Smooth muscle cell (in vitro differentiated cells): ENCODE data around the gene STAG2. TPM values are rescaled to one million over a fixed set of nuclear protein-coding genes. Genes with fewer than 3 reads are reported as not detected.
"Not testable (repeated sequence)": the region's sequence is repeated elsewhere in the genome, so short reads cannot be mapped to it uniquely, and the experiment has no call there.

ENCODE experiments used
- DNase-seq: peaks from one replicate; lab custom pipeline; 2025; ENCODE audit not compliant: unreplicated experiment; lab: John Stamatoyannopoulos, UW
- H2AFZ ChIP-seq: fragments of 200-600 bp; sonication (generic); 2 replicates; pipeline ENCODE4 v1.6.0; 2016; ENCODE audit warnings: antibody characterized with exemption, low read depth, mild to moderate bottlenecking
- H3F3A ChIP-seq: fragments of 200-600 bp; sonication (generic); 2 replicates; pipeline ENCODE4 v1.6.0; 2017; ENCODE audit warnings: antibody characterized with exemption, low read depth
- H3K27ac ChIP-seq: fragments of 200-600 bp; sonication (generic); 2 replicates; pipeline ENCODE4 v1.5.1; 2016; ENCODE audit warnings: low read depth, mild to moderate bottlenecking
- H3K27me3 ChIP-seq: fragments of 200-600 bp; sonication (generic); 2 replicates; pipeline ENCODE4 v1.6.1; 2016; ENCODE audit warnings: low read depth, mild to moderate bottlenecking
- H3K36me3 ChIP-seq: fragments of 200-600 bp; sonication (generic); 2 replicates; pipeline ENCODE4 v1.5.1; 2016; ENCODE audit warnings: low read depth
- H3K4me1 ChIP-seq: fragments of 200-600 bp; sonication (generic); 2 replicates; pipeline ENCODE4 v1.5.1; 2016; ENCODE audit warnings: low read depth
- H3K4me2 ChIP-seq: fragments of 200-600 bp; sonication (generic); 2 replicates; pipeline ENCODE4 v1.6.0; 2016; ENCODE audit warnings: mild to moderate bottlenecking
- H3K4me3 ChIP-seq: fragments of 200-600 bp; sonication (generic); 2 replicates; pipeline ENCODE4 v1.5.1; 2016; ENCODE audit warnings: mild to moderate bottlenecking
- H3K79me2 ChIP-seq: fragments of 200-600 bp; sonication (generic); 2 replicates; pipeline ENCODE4 v1.6.0; 2016; ENCODE audit warnings: low read depth, mild to moderate bottlenecking
- H3K9ac ChIP-seq: fragments of 200-600 bp; sonication (generic); 2 replicates; pipeline ENCODE4 v1.6.0; 2016; ENCODE audit warnings: low read depth
- H3K9me3 ChIP-seq: fragments of 200-600 bp; sonication (generic); replicated peaks from 2 replicates; pipeline ENCODE4 v1.5.1; 2016; ENCODE audit warnings: low read depth
- H4K20me1 ChIP-seq: fragments of 200-600 bp; sonication (generic); 2 replicates; pipeline ENCODE4 v1.6.0; 2016; ENCODE audit warnings: low read depth
- WGBS: methylation state at CpG from one replicate; pipeline ENCODE4 v1.1.7; 2016; ENCODE audit warnings: low lambda C conversion rate; 5-methylcytosine and 5-hydroxymethylcytosine counted together
- polyA plus RNA-seq: library from polyadenylated mRNA; unstranded; fragments of >200 nt; fragmentation: Nextera tagmentation; extraction: Ambion mirVana; gene quantifications from 2 replicates; pipeline ENCODE4 v1.2.1, GENCODE V29; 2016
- total RNA-seq: library from RNA; depleted of rRNA; stranded (reverse); fragments of >200 nt; gene quantifications from 2 replicates; pipeline ENCODE4 v1.2.3, GENCODE V29; 2014
- TF ChIP-seq, protein P1 (sequence below): fragments of 200-600 bp; sonication (generic); IDR thresholded peaks from 2 replicates; pipeline ENCODE4 v1.5.1; 2017; ENCODE audit warnings: borderline replicate concordance, mild to moderate bottlenecking, antibody characterized with exemption; ENCODE audit not compliant: insufficient read depth, poor library complexity, severe bottlenecking

The STAG2 gene
- total and polyA plus RNA-seq, 2 experiments from 2014 or later, result 14.3 to 62.4 TPM

- Histone ChIP-seq H3K9me3 (no peaks in the 10 kb centered on the region), H3K79me2 (no peaks in the 10 kb centered on the region), H3F3A (no peaks in the 10 kb centered on the region), H3K9ac (no peak overlapping the region), H3K27ac (no peak overlapping the region), H3K4me2 (no peak overlapping the region), H3K4me1 (no peaks in the 10 kb centered on the region), H3K4me3 (no peak overlapping the region), H4K20me1 (no peaks in the 10 kb centered on the region), H3K27me3 (no peaks in the 10 kb centered on the region), H3K36me3 (no peaks in the 10 kb centered on the region), H2AFZ (no peak overlapping the region)
- TF ChIP-seq, protein P1, sequence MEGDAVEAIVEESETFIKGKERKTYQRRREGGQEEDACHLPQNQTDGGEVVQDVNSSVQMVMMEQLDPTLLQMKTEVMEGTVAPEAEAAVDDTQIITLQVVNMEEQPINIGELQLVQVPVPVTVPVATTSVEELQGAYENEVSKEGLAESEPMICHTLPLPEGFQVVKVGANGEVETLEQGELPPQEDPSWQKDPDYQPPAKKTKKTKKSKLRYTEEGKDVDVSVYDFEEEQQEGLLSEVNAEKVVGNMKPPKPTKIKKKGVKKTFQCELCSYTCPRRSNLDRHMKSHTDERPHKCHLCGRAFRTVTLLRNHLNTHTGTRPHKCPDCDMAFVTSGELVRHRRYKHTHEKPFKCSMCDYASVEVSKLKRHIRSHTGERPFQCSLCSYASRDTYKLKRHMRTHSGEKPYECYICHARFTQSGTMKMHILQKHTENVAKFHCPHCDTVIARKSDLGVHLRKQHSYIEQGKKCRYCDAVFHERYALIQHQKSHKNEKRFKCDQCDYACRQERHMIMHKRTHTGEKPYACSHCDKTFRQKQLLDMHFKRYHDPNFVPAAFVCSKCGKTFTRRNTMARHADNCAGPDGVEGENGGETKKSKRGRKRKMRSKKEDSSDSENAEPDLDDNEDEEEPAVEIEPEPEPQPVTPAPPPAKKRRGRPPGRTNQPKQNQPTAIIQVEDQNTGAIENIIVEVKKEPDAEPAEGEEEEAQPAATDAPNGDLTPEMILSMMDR, result no peak
- WGBS, result 77% methylated on average over 4 of the region's 4 CpGs
- DNase-seq, result no peak
Observed at GRCh38 chrX:124045109-124045508, 83.6 kb downstream of the STAG2 start.

DNA sequence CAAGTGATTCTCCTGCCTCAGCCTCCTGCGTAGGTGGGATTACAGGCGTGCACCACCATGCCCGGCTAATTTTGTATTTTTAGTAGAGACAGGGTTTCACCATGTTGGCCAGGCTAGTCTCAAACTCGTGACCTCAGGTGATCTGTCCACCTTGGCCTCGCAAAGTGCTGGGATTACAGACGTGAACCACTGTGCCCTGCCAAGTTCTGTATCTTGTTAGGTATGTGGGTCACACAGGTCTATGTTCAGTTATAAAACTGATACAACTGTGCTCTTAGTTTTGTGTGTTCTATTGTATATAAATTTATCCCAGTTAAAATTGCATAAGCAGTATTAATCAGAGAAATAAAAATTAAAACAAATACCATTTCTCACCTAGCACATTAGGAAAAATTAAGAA is 122.9 kb downstream of the STAG2 start:
- peaks cover 10% of the 10 kb centered on the region for H3K36me3 ChIP-seq
- H3K27ac ChIP-seq, H3K9ac ChIP-seq, H2AFZ ChIP-seq, H3K4me3 ChIP-seq, H3K4me1 ChIP-seq, H4K20me1 ChIP-seq, H3K9me3 ChIP-seq, H3K27me3 ChIP-seq, H3K79me2 ChIP-seq, H3F3A ChIP-seq, H3K4me2 ChIP-seq, DNase-seq: not testable (repeated sequence)
- 75% methylated on average over 6 of the region's 6 CpGs for WGBS

- H3K9ac ChIP-seq, result no peak overlapping the region
- no peak overlapping the region for H3K27ac ChIP-seq
- no peaks in the 10 kb centered on the region for H4K20me1 ChIP-seq
- no peak overlapping the region for H3K4me3 ChIP-seq
- no peaks in the 10 kb centered on the region for H3F3A ChIP-seq
- DNase-seq, result no peak
- H2AFZ ChIP-seq, result no peak overlapping the region
- no peaks in the 10 kb centered on the region for H3K27me3 ChIP-seq
- H3K4me2 ChIP-seq, result no peak overlapping the region
- TF ChIP-seq, protein P1, result no peak
- H3K36me3 ChIP-seq, result peaks cover 10% of the 10 kb centered on the region
- WGBS, result 69% methylated on average over 2 of the region's 2 CpGs
- no peaks in the 10 kb centered on the region for H3K79me2 ChIP-seq
- H3K4me1 ChIP-seq, result no peaks in the 10 kb centered on the region
- H3K9me3 ChIP-seq, result no peaks in the 10 kb centered on the region
Observed at GRCh38 chrX:124085063-124085462, 123.6 kb downstream of the STAG2 start.

- TF ChIP-seq, protein P1, result no peak
- Histone ChIP-seq H3K4me2 (no peak overlapping the region), H3K9me3 (no peaks in the 10 kb centered on the region), H3F3A (no peaks in the 10 kb centered on the region), H3K79me2 (no peaks in the 10 kb centered on the region), H2AFZ (no peak overlapping the region), H3K36me3 (peaks cover 3% of the 10 kb centered on the region), H4K20me1 (no peaks in the 10 kb centered on the region), H3K27me3 (no peaks in the 10 kb centered on the region), H3K4me3 (no peak overlapping the region), H3K27ac (no peak overlapping the region), H3K4me1 (no peaks in the 10 kb centered on the region), H3K9ac (no peak overlapping the region)
- 76% methylated on average over 7 of the region's 7 CpGs for WGBS
- no peak for DNase-seq
Observed at GRCh38 chrX:124086411-124086810, 124.9 kb downstream of the STAG2 start.
